Right lobe of liver (tissue), 4 donors: ENCODE data around the gene COPS6.

Source experiments
- POLR2A ChIP-seq: fragments of 450-650 bp; IDR thresholded peaks from one replicate; pipeline ENCODE4 v1.6.1; 2017; ENCODE audit warnings: antibody characterized with exemption, mild to moderate bottlenecking
- TF ChIP-seq, protein P1 (sequence below), 4 donors: fragments of 200-600 bp in 3 of 4; fragments of 450-650 bp in 1 of 4; IDR thresholded peaks; one replicate each; pipeline versions ENCODE4 v1.5.1 to v1.8.0; 2016 to 2022; ENCODE audit warnings: antibody characterized with exemption in 4 of 4, mild to moderate bottlenecking in 2 of 4
- donor health status: DM: no; HTN: no; CAD: no.
- donor health status: DM: no; HTN: no; CAD: no.
- donor health status: DM: no; HTN: yes; CAD: no.

DNA sequence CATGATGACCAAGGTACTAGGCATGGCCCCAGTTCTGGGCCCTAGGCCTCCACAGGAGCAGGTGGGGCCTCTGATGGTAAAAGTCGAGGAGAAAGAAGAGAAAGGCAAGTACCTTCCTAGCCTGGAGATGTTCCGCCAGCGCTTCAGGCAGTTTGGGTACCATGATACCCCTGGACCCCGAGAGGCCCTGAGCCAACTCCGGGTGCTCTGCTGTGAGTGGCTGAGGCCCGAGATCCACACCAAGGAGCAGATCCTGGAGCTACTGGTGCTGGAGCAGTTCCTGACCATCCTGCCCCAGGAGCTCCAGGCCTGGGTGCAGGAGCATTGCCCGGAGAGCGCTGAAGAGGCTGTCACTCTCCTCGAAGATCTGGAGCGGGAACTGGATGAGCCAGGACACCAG, 31.8 kb upstream of the COPS6 start:
- no peak for TF ChIP-seq POLR2A
- TF ChIP-seq, protein P1, sequence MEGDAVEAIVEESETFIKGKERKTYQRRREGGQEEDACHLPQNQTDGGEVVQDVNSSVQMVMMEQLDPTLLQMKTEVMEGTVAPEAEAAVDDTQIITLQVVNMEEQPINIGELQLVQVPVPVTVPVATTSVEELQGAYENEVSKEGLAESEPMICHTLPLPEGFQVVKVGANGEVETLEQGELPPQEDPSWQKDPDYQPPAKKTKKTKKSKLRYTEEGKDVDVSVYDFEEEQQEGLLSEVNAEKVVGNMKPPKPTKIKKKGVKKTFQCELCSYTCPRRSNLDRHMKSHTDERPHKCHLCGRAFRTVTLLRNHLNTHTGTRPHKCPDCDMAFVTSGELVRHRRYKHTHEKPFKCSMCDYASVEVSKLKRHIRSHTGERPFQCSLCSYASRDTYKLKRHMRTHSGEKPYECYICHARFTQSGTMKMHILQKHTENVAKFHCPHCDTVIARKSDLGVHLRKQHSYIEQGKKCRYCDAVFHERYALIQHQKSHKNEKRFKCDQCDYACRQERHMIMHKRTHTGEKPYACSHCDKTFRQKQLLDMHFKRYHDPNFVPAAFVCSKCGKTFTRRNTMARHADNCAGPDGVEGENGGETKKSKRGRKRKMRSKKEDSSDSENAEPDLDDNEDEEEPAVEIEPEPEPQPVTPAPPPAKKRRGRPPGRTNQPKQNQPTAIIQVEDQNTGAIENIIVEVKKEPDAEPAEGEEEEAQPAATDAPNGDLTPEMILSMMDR (IDR thresholded peaks at IDR 0.05), result no peak
